Activated CD4-positive, alpha-beta T cell treated with anti-CD3 and anti-CD28 coated beads for 1 hour (primary cell): ENCODE data around the gene ACSS1.

Source experiments
- DNase-seq: peaks from one replicate; pipeline ENCODE4 v3.0.0-alpha.2; 2020

Gene ACSS1

GRCh38 chr20:25045343-25045712 lies 12.6 kb downstream of the ACSS1 start:
- no peak for DNase-seq

- no peak for DNase-seq
These were observed 13.1 kb downstream of the ACSS1 start for GRCh38 chr20:25044660-25045342.

- no peak for DNase-seq
These were observed 13.7 kb downstream of the ACSS1 start for GRCh38 chr20:25044261-25044560.

- DNase-seq = no peak
These were observed 14.3 kb downstream of the ACSS1 start for GRCh38 chr20:25043499-25044260.

DNA sequence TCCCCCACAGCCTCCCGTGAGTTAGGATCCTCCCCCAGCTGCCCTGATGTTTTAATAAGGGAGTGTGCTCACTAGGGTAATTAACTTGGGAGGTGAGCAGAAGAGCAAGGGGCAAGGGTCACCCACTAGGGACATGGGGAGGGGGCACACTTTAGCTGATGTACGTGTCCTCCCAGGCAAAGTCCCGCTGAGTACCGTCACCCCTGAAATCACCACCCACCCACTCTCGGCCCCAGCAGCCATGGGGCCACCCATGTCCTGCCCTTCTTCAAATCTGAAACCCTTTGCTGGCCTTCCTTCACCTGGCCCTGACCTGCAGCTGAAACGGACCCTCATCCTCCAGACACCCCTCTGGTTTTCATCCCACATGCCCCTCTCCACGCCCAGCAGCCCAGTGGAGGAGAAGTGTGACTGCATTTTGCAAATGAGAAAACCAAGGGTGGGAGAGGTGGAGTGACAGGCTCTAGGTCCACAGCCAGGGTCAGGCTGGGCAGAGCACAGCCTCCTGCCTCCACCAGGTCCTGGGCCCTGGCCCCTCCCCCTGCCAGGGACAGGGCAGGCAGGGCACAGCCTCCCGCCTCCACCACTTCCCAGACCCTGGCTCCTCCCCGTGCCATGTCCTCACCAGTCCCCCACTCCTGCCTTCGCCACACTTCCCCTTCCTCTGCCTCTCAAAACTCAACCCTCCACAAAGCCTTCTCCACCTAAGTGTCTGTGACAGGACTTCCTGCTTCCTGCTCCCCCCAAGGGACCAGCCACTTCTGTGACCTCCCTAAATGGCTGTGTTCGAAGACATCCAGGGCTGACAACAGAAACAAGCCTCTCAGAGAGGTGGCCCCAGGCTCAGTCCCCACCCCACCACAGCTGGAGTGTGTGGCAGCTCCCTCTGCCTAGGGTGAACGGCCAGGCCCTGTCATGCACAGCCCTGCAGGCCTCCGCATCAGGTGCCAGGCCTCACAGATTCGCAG lies 15.1 kb downstream of the ACSS1 start:
- DNase-seq = no peak

DNA sequence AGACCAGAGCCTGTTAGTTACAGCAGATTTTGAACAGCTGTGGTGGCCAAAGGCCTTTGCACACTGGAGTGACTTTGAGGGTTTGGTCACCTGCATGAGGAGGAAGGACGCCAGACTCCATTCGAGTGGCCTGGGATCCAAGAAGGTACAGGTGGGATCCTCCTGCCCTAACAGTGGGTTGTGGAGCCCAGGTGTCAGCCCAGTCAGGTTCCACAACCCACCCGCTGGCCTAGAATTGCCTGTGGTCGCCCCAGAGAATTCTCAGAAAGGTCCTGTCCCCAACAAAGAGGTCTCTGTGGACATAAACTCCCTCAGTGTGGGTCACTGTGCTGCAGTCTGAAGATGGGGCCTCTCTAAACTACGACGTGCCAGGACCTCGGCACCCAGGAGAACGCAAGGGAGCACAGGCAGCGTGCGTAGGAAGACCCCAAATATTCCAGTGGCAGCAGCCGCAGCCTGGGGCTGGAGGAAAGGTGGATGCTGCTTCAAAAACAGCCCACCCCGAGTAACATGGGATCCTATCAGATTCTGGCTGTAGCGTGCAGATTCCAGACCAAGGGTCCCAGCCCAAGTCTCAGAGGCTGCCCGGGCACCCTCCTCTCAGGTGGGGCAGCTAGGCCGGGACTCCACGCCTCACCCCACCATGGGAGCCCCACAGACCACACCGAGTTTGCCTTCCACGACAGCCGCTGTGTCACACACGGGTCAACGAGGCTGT lies 16.0 kb downstream of the ACSS1 start:
- no peak for DNase-seq

DNA sequence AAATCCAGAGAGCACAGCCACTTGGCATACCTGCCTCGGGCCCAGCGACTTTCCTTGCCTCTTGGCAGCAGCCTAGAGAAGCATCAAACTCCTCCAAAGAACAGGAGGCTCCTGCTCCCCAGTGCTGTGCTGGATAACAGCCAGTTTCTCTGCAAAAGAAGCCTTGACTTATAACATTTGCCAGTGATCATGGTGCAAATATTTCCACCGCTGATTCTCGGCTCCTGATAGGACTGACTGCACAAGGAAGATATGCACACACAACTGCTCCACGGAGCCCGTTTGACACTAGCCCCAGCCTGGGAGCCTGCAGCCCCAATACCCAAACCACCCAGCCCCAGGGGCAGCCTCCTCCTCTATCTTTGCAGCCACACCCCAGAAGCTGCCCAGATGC lies 17.5 kb downstream of the ACSS1 start:
- DNase-seq = no peak

DNA sequence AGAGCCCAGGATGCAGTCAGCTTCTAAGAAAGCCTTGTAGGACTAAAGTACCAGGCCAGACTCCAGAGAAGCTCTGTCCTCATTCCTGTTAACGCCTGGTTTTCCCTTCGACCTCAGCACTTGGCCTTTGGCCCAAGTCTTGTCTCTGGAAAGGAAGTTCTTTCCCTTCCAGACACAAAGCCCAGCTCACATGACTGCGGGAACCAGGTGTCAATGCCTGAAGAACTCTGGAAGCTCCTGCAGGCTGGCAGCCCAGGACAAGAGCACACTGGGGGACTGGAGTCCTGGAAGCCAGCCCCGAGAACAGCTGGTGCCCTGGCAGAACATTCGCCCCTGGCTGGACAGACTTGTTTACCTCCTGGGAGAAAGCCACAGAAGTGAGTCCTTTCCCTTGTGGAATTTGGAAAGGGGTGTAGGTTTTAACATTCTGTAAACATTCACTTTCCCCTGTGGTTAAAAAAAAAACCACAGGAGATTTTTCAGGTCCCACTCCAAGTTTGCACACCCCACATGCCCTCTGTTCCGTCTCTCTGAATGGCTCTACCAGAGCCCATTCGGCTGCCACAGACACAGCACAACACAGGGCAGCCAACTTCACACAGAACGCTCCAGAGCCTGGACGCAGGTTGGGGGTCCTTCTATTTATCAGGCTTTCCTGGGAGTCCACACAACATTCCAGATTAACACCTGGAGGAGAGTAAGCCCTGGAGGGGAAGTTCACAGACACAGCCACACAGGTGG lies 18.1 kb downstream of the ACSS1 start:
- DNase-seq = no peak

GRCh38 chr20:25038591-25039015 lies 19.3 kb downstream of the ACSS1 start:
- DNase-seq = no peak

- DNase-seq = no peak
These were observed 19.9 kb downstream of the ACSS1 start for GRCh38 chr20:25038103-25038410.

DNA sequence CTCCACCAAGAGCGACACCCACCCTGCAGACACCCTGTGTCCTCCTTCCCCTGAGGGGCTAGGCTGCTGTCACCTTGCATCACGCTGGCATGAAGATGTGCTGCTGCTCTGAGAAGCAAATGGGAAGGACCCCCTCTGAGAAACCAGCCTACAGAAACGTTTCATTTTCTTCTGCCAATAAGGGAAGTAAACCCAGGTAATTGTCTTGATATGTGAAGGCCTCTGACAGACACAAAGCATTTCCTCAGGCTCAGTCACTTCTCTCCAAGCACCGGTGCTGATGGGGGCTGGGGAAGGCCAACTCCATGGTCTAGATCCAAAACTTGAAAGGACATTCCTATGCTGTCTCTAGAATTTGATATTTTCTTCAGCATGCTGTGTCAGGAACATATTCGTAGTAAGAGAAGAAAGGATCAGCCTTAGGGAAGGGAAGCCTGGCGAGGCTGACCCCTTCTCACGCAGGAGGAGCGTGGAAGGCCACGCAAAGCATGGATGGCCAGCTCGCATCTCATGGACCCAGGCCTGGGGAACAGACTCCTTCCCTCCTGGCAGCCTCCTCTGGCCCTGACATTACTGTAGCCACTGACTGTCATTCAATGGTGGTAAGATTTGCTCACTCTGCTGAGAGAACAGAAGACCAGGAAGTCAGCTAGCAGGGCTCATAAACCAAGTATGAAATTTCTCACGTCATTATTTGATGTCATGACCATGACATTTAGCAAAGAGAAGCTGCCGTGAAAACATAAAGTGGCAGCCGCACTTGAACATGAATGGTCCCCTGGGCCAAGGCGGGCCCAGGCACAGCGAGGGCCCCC lies 20.4 kb downstream of the ACSS1 start:
- no peak for DNase-seq

DNA sequence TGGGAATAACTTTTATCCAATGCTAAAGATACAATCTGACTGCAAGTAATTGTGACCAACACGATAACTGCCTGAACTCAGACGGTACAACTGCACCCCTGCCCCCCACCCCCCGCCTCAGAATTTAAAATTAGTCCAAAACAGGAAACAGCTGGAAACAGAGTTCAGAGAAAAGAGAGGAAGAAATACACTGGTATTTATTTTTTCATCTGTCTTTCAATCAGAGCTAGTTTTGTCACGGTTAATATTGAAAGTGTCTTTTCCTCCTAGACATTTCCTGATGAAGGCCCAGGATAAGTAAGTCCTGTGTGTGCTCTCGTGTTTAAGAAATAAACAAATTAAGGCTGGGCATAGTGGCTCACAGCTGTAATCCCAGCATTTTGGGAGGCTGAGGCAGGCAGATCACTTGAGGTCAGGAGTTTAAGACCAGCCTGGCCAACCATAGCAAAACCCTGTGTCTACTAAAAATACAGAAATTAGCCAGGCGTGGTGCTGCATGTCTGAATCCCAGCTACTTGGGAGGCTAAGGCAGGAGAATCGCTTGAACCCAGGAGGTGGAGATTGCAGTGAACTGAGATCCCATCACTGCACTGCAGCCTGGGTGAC lies 21.5 kb downstream of the ACSS1 start:
- no peak for DNase-seq

DNA sequence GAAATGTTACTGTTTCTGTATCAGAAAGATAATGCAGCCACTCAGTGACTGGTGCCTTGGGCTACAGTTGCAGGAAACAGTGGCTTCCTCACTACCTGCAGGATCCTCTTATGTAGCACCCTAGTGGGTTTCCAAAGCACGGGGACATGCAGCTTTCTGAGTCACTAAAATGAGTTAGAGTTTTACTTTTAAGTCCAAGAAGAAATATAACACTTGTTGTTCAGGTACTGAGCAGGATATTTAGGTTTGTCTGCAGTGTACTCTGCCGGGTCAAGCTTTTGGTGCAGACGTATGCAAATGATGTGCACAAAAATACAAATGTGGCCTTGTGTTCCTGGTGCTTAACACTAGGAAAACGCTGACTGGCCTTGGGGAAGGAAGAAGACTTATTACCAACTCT lies 22.0 kb downstream of the ACSS1 start:
- no peak for DNase-seq

GRCh38 chr20:25033924-25034300 lies 24.0 kb downstream of the ACSS1 start:
- DNase-seq = no peak

DNA sequence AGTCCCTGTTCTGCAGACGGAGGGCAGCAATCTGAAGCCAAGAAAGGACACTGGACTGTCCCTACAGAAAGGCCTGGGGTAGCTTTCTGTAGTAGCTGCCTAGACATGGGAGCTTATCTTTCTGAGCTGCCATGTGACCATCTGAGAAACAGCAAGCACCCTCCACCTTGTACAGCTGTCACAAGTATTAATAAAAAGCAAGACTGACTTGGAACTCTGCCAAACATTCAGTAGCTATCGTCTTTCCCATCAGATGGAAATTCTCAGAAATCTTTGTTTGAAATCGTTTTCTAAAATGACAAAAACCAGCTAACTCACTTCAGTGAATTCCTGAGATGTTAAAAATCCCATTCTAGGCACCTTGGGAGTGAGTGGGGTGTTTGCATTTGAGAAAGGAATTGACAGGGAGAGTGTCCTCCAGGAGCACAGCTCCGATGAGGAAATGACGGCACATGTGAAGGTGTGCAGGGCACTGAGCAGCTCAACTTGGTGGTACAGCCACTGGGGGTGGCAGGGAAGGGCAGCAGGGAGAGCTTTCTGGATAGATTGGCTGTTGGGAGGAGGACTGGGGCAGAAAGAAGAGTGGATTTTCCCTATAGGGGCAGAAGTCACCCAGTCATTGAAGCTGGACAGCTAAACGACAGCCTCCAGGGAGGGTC lies 24.5 kb downstream of the ACSS1 start:
- no peak for DNase-seq

- no peak for DNase-seq
These were observed 25.3 kb downstream of the ACSS1 start for GRCh38 chr20:25032478-25033264.

GRCh38 chr20:25032065-25032477 lies 25.9 kb downstream of the ACSS1 start:
- no peak for DNase-seq

- no peak for DNase-seq
These were observed 26.7 kb downstream of the ACSS1 start for GRCh38 chr20:25031241-25031640.

- DNase-seq = no peak
These were observed 27.2 kb downstream of the ACSS1 start for GRCh38 chr20:25030649-25031207.
